Mesothelial cell of epicardium (in vitro differentiated cells): ENCODE data around the gene SAMM50. TPM values are rescaled to one million over a fixed set of nuclear protein-coding genes. Genes with fewer than 3 reads are reported as not detected.

Source experiments
- DNase-seq, 2 experiments: peaks; one replicate each; pipeline ENCODE4 v3.0.0; 2021; ENCODE audit warnings: low spot score in 2 of 2; ENCODE audit not compliant: unreplicated experiment in 2 of 2
- H3K27ac Mint-ChIP-seq: 2 replicates; pipeline ENCODE4 v1.8.0; 2021; ENCODE audit warnings: mixed read lengths
- H3K27me3 Mint-ChIP-seq: 2 replicates; pipeline ENCODE4 v1.8.0; 2021; ENCODE audit warnings: low read depth, mixed read lengths
- H3K36me3 Mint-ChIP-seq: 2 replicates; pipeline ENCODE4 v1.8.0; 2021; ENCODE audit warnings: mixed read lengths
- H3K4me1 Mint-ChIP-seq: 2 replicates; pipeline ENCODE4 v1.8.0; 2021; ENCODE audit warnings: mixed read lengths
- H3K4me3 Mint-ChIP-seq: 2 replicates; pipeline ENCODE4 v1.8.0; 2021; ENCODE audit warnings: mild to moderate bottlenecking, moderate library complexity, mixed read lengths
- H3K9me3 Mint-ChIP-seq: 2 replicates; pipeline ENCODE4 v1.8.0; 2021; ENCODE audit warnings: mixed read lengths
- CTCF ChIP-seq: fragments of 200-600 bp; sonication (generic); IDR thresholded peaks from one replicate; pipeline ENCODE4 v1.5.0; 2021; ENCODE audit warnings: antibody characterized with exemption; ENCODE audit not compliant: unreplicated experiment
- total RNA-seq: library from RNA; stranded (reverse); gene quantifications from 3 replicates; pipeline ENCODE4 v1.2.1, GENCODE V29; 2021

The SAMM50 gene
- total RNA-seq, 1 donor from 2014 or later = 44.9 TPM

DNA sequence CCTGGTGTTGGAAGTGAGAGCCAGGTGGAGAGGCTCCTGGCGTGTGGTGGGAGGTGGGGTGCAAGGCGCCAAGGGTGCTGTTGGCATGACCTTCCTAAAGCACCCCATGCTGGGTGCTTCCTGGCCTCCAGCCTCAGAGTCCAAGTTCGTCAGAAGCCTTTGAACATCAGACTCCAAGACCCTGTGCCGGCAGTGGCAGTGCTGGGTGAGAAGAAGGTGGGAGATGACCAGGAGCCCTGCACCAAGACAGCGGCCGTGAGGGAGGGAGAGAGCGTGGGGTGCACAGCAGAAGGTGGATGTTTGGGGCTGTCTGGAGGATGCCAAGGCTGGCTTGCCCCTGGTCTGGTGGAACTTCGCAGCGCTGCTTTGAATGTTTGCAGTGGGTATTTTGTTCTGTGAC lies 39.2 kb downstream of the SAMM50 start:
- Mint-ChIP-seq H3K4me1 (peaks cover 7% of the 10 kb centered on the region), H3K27ac (no peak overlapping the region), H3K9me3 (no peaks in the 10 kb centered on the region), H3K36me3 (peaks cover 49% of the 10 kb centered on the region), H3K27me3 (no peaks in the 10 kb centered on the region), H3K4me3 (no peak overlapping the region)
- DNase-seq = no peak
- no peak for TF ChIP-seq CTCF

GRCh38 chr22:43995057-43995685 lies 39.9 kb downstream of the SAMM50 start:
- DNase-seq = no peak
- Mint-ChIP-seq H3K36me3 (peaks cover 47% of the 10 kb centered on the region), H3K4me1 (peaks cover 7% of the 10 kb centered on the region), H3K9me3 (no peaks in the 10 kb centered on the region), H3K27ac (no peak overlapping the region), H3K27me3 (no peaks in the 10 kb centered on the region), H3K4me3 (no peak overlapping the region)
- TF ChIP-seq CTCF = no peak

- no peak for DNase-seq
- Mint-ChIP-seq H3K36me3 (peaks cover 45% of the 10 kb centered on the region), H3K9me3 (no peaks in the 10 kb centered on the region), H3K4me3 (no peak overlapping the region), H3K27me3 (no peaks in the 10 kb centered on the region), H3K4me1 (peaks cover 7% of the 10 kb centered on the region), H3K27ac (no peak overlapping the region)
- no peak for TF ChIP-seq CTCF
Measured at GRCh38 chr22:43995798-43996169, 40.5 kb downstream of the SAMM50 start.

GRCh38 chr22:43996170-43996980 lies 41.1 kb downstream of the SAMM50 start:
- H3K4me1 Mint-ChIP-seq = peaks cover 7% of the 10 kb centered on the region
- no peak for DNase-seq
- no peak overlapping the region for H3K27ac Mint-ChIP-seq
- no peaks in the 10 kb centered on the region for H3K27me3 Mint-ChIP-seq
- H3K4me3 Mint-ChIP-seq = no peak overlapping the region
- H3K36me3 Mint-ChIP-seq = peaks cover 47% of the 10 kb centered on the region
- no peaks in the 10 kb centered on the region for H3K9me3 Mint-ChIP-seq
- TF ChIP-seq CTCF = no peak

DNA sequence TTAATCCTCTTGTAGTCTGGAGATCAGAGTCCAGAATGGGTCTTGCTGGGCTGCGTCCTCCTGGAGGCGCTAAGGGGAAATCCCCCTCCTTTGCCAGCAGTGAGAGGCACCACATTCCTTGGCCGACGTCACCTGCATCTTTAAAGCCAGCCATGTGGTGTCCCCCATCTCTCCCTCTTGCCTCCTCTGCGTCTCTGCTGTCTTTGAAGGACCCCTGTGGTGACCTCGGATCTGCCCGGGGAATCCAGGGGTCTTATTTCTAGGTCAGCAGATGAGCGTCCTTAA lies 41.7 kb downstream of the SAMM50 start:
- peaks cover 7% of the 10 kb centered on the region for H3K4me1 Mint-ChIP-seq
- no peak overlapping the region for H3K4me3 Mint-ChIP-seq
- H3K9me3 Mint-ChIP-seq = no peaks in the 10 kb centered on the region
- peaks cover 46% of the 10 kb centered on the region for H3K36me3 Mint-ChIP-seq
- TF ChIP-seq CTCF = no peak
- H3K27ac Mint-ChIP-seq = no peak overlapping the region
- H3K27me3 Mint-ChIP-seq = no peaks in the 10 kb centered on the region
- DNase-seq = no peak
